Neural progenitor cell (in vitro differentiated cells): ENCODE results near the gene PSD.

Experiments
- CTCF ChIP-seq: fragments of 200-600 bp; sonication (generic); IDR thresholded peaks from 2 replicates; pipeline ENCODE4 v1.5.1; 2017; ENCODE audit warnings: antibody characterized with exemption, mild to moderate bottlenecking
- EZH2 ChIP-seq: fragments of 200-600 bp; sonication (generic); IDR thresholded peaks from 2 replicates; pipeline ENCODE4 v1.6.1; 2017; ENCODE audit warnings: antibody characterized with exemption, mild to moderate bottlenecking, moderate library complexity
- EZH2phosphoT487 ChIP-seq: fragments of 200-600 bp; sonication (generic); IDR thresholded peaks from 2 replicates; pipeline ENCODE4 v1.6.1; 2017; ENCODE audit warnings: antibody characterized with exemption

- no peak for TF ChIP-seq CTCF
- no peak for TF ChIP-seq EZH2
- TF ChIP-seq EZH2phosphoT487, result no peak
These were observed 6.9 kb upstream of the PSD start for GRCh38 chr10:102425444-102425843.
